Memory B cell (primary cell): ENCODE data around the gene MAPKBP1.

Experiments used
- ATAC-seq: fragments of 150-1000 bp; cut with Tn5 transposase; 2 replicates; pipeline ENCODE4 v1.10.0; 2021; ENCODE audit warnings: low read depth, mild to moderate bottlenecking, moderate library complexity
- DNase-seq, 2 donors: peaks; one replicate each; pipeline ENCODE4 v3.0.0; 2022; ENCODE audit warnings: low spot score in 2 of 2
- H3K27ac Mint-ChIP-seq: one replicate; pipeline ENCODE4 v1.8.0; 2022; ENCODE audit warnings: mild to moderate bottlenecking, moderate library complexity, mixed read lengths
- H3K27me3 Mint-ChIP-seq: one replicate; pipeline ENCODE4 v1.8.0; 2022; ENCODE audit warnings: mixed read lengths
- H3K36me3 Mint-ChIP-seq: one replicate; pipeline ENCODE4 v1.8.0; 2022; ENCODE audit warnings: mild to moderate bottlenecking, mixed read lengths
- H3K4me1 Mint-ChIP-seq: one replicate; pipeline ENCODE4 v1.8.0; 2022; ENCODE audit warnings: mixed read lengths
- H3K4me3 Mint-ChIP-seq: one replicate; pipeline ENCODE4 v1.8.0; 2022; ENCODE audit warnings: mild to moderate bottlenecking, moderate library complexity, mixed read lengths
- H3K9me3 Mint-ChIP-seq: one replicate; pipeline ENCODE4 v1.8.0; 2022; ENCODE audit warnings: mixed read lengths

Gene MAPKBP1

GRCh38 chr15:41849204-41849603 is 74.9 kb downstream of the MAPKBP1 start:
- peaks cover 17% of the 10 kb centered on the region for H3K36me3 Mint-ChIP-seq
- H3K27ac Mint-ChIP-seq: no peak overlapping the region
- DNase-seq (no peak), ATAC-seq (no peak)
- no peak overlapping the region for H3K4me3 Mint-ChIP-seq
- H3K9me3 Mint-ChIP-seq: no peaks in the 10 kb centered on the region
- peaks cover 8% of the 10 kb centered on the region for H3K4me1 Mint-ChIP-seq
- no peaks in the 10 kb centered on the region for H3K27me3 Mint-ChIP-seq

DNA sequence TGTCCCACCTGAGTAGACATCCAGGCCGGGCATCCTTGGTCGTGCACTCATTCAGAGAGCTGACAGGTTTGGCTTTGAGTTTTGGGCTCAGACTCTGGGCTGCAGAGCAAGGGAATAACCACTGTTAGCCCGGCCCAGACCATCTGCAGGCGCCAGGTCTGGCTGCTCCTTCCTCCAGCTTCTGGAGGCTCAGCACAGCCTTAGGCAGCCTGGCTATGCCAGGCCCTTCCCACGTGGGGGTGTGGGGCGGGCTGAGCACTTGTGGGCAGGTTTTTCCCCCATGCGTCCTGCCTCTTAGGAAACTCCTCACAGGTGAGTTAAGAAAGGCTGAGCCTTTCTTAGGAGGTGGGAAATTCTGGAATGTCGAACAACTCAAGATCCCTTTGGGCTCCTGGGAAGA is 75.6 kb downstream of the MAPKBP1 start:
- H3K27ac Mint-ChIP-seq: no peak overlapping the region
- peaks cover 8% of the 10 kb centered on the region for H3K4me1 Mint-ChIP-seq
- H3K4me3 Mint-ChIP-seq: no peak overlapping the region
- ATAC-seq (no peak), DNase-seq (no peak)
- H3K27me3 Mint-ChIP-seq: no peaks in the 10 kb centered on the region
- H3K9me3 Mint-ChIP-seq: no peaks in the 10 kb centered on the region
- peaks cover 17% of the 10 kb centered on the region for H3K36me3 Mint-ChIP-seq

GRCh38 chr15:41850482-41851166 is 76.3 kb downstream of the MAPKBP1 start:
- no peaks in the 10 kb centered on the region for H3K27me3 Mint-ChIP-seq
- no peak overlapping the region for H3K4me3 Mint-ChIP-seq
- ATAC-seq (no peak), DNase-seq (no peak)
- H3K27ac Mint-ChIP-seq: no peak overlapping the region
- H3K36me3 Mint-ChIP-seq: peaks cover 16% of the 10 kb centered on the region
- H3K9me3 Mint-ChIP-seq: no peaks in the 10 kb centered on the region
- peaks cover 8% of the 10 kb centered on the region for H3K4me1 Mint-ChIP-seq

GRCh38 chr15:41851167-41851523 is 76.9 kb downstream of the MAPKBP1 start:
- H3K4me1 Mint-ChIP-seq: peaks cover 8% of the 10 kb centered on the region
- H3K27ac Mint-ChIP-seq: peak overlapping the region; percentile 35
- H3K9me3 Mint-ChIP-seq: no peaks in the 10 kb centered on the region
- H3K36me3 Mint-ChIP-seq: peaks cover 14% of the 10 kb centered on the region
- DNase-seq (no peak), ATAC-seq (no peak)
- H3K4me3 Mint-ChIP-seq: no peak overlapping the region
- no peaks in the 10 kb centered on the region for H3K27me3 Mint-ChIP-seq

GRCh38 chr15:41851755-41852370 is 77.6 kb downstream of the MAPKBP1 start:
- Mint-ChIP-seq H3K4me1 (peaks cover 8% of the 10 kb centered on the region), H3K27me3 (no peaks in the 10 kb centered on the region), H3K36me3 (peaks cover 9% of the 10 kb centered on the region), H3K9me3 (no peaks in the 10 kb centered on the region), H3K27ac (no peak overlapping the region), H3K4me3 (no peak overlapping the region)
- ATAC-seq: no peak
- no peak for DNase-seq

- no peak overlapping the region for H3K27ac Mint-ChIP-seq
- DNase-seq: no peak
- H3K4me3 Mint-ChIP-seq: no peak overlapping the region
- H3K36me3 Mint-ChIP-seq: peaks cover 5% of the 10 kb centered on the region
- no peaks in the 10 kb centered on the region for H3K9me3 Mint-ChIP-seq
- no peaks in the 10 kb centered on the region for H3K27me3 Mint-ChIP-seq
- H3K4me1 Mint-ChIP-seq: peaks cover 8% of the 10 kb centered on the region
- no peak for ATAC-seq
Observed at GRCh38 chr15:41852736-41853590, 78.7 kb downstream of the MAPKBP1 start.

DNA sequence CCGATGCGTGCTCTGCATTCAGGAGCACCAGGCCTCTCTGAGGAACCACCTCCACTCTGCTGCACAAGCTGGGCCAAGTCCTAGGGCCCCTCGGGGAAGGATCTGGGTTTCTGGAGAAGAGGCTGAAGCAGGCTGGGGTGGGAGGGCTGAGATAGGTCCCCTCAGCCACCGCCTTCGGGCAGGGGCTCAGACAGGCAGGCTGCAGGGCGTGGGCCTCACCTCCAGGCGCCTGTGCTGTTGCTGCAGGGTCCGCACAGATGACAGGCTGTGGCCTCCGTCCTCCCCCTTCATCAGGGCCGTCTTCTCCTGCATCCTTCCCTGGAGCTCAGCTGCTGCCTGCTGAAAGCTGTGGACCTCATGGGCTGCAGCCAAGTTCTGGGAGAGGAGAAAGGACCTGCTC is 79.5 kb downstream of the MAPKBP1 start:
- Mint-ChIP-seq H3K4me1 (peaks cover 8% of the 10 kb centered on the region), H3K27ac (no peak overlapping the region), H3K36me3 (no peaks in the 10 kb centered on the region), H3K4me3 (no peak overlapping the region), H3K27me3 (no peaks in the 10 kb centered on the region), H3K9me3 (no peaks in the 10 kb centered on the region)
- no peak for ATAC-seq
- no peak for DNase-seq

DNA sequence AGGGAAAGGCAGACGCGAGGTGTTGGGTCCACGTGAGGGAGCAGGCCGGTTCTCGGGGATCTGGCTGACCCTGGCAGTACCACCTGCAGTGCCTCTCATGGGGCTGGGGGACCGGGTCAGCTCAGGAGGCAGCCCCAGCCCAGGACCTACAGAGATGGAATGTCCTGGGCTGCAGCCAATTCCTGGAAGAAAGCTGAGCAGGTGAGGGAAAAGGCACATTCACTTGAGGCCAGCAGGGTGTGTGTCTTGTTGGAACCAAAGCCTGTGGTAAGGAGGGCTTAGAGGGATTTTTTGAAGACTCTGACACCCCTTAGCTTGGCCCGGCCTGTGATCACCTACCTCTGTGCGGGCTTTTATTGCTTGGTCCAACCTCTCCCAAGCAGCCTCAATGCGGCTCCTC is 80.2 kb downstream of the MAPKBP1 start:
- no peaks in the 10 kb centered on the region for H3K9me3 Mint-ChIP-seq
- DNase-seq (no peak), ATAC-seq (no peak)
- peaks cover 8% of the 10 kb centered on the region for H3K4me1 Mint-ChIP-seq
- no peaks in the 10 kb centered on the region for H3K36me3 Mint-ChIP-seq
- H3K27me3 Mint-ChIP-seq: no peaks in the 10 kb centered on the region
- H3K27ac Mint-ChIP-seq: no peak overlapping the region
- H3K4me3 Mint-ChIP-seq: no peak overlapping the region

GRCh38 chr15:41855261-41855961 is 81.1 kb downstream of the MAPKBP1 start:
- DNase-seq (no peak), ATAC-seq (no peak)
- H3K27me3 Mint-ChIP-seq: no peaks in the 10 kb centered on the region
- H3K4me1 Mint-ChIP-seq: peaks cover 7% of the 10 kb centered on the region
- H3K36me3 Mint-ChIP-seq: no peaks in the 10 kb centered on the region
- no peak overlapping the region for H3K27ac Mint-ChIP-seq
- no peaks in the 10 kb centered on the region for H3K9me3 Mint-ChIP-seq
- no peak overlapping the region for H3K4me3 Mint-ChIP-seq

DNA sequence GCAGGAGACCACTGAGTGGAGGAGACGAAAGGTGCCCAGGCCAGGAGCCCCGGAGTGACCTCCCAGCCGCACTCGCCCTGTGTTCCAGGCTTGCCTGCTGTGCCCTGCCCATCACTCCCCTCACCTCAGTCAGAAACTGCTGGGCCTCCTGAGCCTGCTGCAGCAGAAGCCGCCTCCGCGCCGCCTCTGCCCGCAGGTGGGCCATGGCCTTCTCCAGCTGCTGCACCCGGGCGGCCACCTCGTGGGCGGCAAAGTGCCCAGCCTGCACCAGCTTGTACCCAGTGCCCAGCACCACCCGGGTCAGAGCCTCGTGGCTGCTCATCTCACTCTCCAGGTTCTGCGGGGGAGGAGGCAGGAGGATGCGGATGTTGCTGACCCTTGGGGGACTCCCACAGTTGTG is 82.0 kb downstream of the MAPKBP1 start:
- ATAC-seq (no peak), DNase-seq (no peak)
- Mint-ChIP-seq H3K36me3 (no peaks in the 10 kb centered on the region), H3K4me1 (peaks cover under 1% of the 10 kb centered on the region), H3K27me3 (no peaks in the 10 kb centered on the region), H3K4me3 (no peak overlapping the region), H3K9me3 (no peaks in the 10 kb centered on the region), H3K27ac (no peak overlapping the region)

DNA sequence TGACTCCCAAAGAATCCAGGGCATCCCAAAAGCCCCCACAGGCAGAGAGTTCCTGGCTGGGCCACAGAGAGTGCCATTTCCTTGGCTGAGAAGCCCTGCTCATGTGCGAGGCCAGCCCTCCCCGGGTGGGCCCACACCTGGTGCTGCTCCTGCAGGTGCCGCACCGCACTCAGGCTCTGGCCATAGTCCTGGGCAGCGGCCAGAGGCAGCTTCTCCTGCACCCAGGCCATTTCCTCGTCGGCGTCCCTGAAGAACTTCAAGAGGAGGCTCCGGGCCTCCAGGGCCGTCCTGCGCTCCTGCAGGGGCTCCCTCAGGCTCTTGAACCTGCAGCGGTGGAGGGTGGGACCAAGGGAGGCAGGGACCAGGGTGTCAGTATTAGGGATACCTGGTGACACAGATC is 82.4 kb downstream of the MAPKBP1 start:
- H3K27me3 Mint-ChIP-seq: no peaks in the 10 kb centered on the region
- H3K9me3 Mint-ChIP-seq: no peaks in the 10 kb centered on the region
- H3K4me1 Mint-ChIP-seq: no peaks in the 10 kb centered on the region
- H3K27ac Mint-ChIP-seq: no peak overlapping the region
- ATAC-seq (no peak), DNase-seq (no peak)
- H3K4me3 Mint-ChIP-seq: no peak overlapping the region
- no peaks in the 10 kb centered on the region for H3K36me3 Mint-ChIP-seq

DNA sequence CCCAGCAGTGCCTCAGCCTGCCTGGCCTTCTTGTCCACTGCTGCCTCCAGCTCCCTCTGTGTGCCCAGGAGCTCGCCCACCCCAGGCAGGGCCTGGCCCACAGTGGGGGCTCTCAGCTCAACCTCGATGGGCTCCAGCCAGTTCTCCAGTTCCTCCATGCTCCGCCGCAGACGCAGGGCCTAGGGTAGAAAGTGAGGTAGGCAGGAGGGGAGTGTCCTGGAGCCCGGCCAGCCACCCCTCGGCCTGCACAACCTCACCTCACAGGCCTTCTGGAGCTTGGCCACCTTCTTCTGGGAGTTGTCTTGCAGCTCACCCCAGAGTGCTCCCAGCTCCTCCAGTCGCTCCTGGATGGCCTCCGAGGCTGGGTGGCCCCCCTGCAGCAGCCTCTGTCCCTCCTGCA is 83.0 kb downstream of the MAPKBP1 start:
- H3K4me3 Mint-ChIP-seq: no peak overlapping the region
- no peaks in the 10 kb centered on the region for H3K9me3 Mint-ChIP-seq
- no peaks in the 10 kb centered on the region for H3K36me3 Mint-ChIP-seq
- no peak for ATAC-seq
- DNase-seq: no peak
- no peak overlapping the region for H3K27ac Mint-ChIP-seq
- H3K4me1 Mint-ChIP-seq: no peaks in the 10 kb centered on the region
- no peaks in the 10 kb centered on the region for H3K27me3 Mint-ChIP-seq

- H3K4me1 Mint-ChIP-seq: no peaks in the 10 kb centered on the region
Observed at GRCh38 chr15:41858756-41859155, 84.5 kb downstream of the MAPKBP1 start.

More at GRCh38 chr15:41858756-41859155, 84.5 kb downstream of the MAPKBP1 start:
- no peak overlapping the region for H3K4me3 Mint-ChIP-seq
- DNase-seq (no peak), ATAC-seq (no peak)
- no peaks in the 10 kb centered on the region for H3K9me3 Mint-ChIP-seq
- no peak overlapping the region for H3K27ac Mint-ChIP-seq
- H3K27me3 Mint-ChIP-seq: peaks cover 1% of the 10 kb centered on the region
- no peaks in the 10 kb centered on the region for H3K36me3 Mint-ChIP-seq
